MCF 10A (cell line): ENCODE results near the gene CDHR3. TPM values are rescaled to one million over a fixed set of nuclear protein-coding genes. Genes with fewer than 3 reads are reported as not detected.

Experiments
- BruUV-seq: library from RNA; stranded (reverse); fragments of 400-500 nt; replicated peaks from 2 replicates; lab custom pipeline; 2021; lab: Mats Ljungman, UMichigan
- CTCF ChIA-PET: fragments of 300-600 bp; sonication (Branson Sonifier 250); formaldehyde crosslinking; extraction: SDS; loops from one replicate; lab custom pipeline; 2021; ENCODE audit warnings: antibody characterized with exemption, inconsistent platforms; lab: Yijun Ruan, JAX
- POLR2A ChIA-PET: fragments of 300-600, 350-650 bp; sonication (Branson Sonifier 250); formaldehyde crosslinking; extraction: SDS; loops from one replicate; lab custom pipeline; 2020; ENCODE audit warnings: antibody characterized with exemption, inconsistent platforms; lab: Yijun Ruan, JAX
- DNase-seq: peaks from one replicate; pipeline ENCODE4 v3.0.0-alpha.2; 2018; ENCODE audit not compliant: unreplicated experiment
- H3K27ac Mint-ChIP-seq: one replicate; pipeline ENCODE4 v1.8.0; 2022; ENCODE audit warnings: mild to moderate bottlenecking, low read depth, mixed read lengths; ENCODE audit not compliant: unreplicated experiment
- H3K27me3 Mint-ChIP-seq: one replicate; pipeline ENCODE4 v1.8.0; 2022; ENCODE audit warnings: mixed read lengths; ENCODE audit not compliant: insufficient read depth, unreplicated experiment
- H3K36me3 Mint-ChIP-seq: one replicate; pipeline ENCODE4 v1.8.0; 2022; ENCODE audit warnings: mild to moderate bottlenecking, moderate library complexity, mixed read lengths; ENCODE audit not compliant: insufficient read depth, unreplicated experiment
- H3K4me1 Mint-ChIP-seq: one replicate; pipeline ENCODE4 v1.8.0; 2022; ENCODE audit warnings: mixed read lengths; ENCODE audit not compliant: insufficient read depth, unreplicated experiment
- H3K4me3 Mint-ChIP-seq: one replicate; pipeline ENCODE4 v1.8.0; 2022; ENCODE audit warnings: mild to moderate bottlenecking, moderate library complexity, mixed read lengths; ENCODE audit not compliant: unreplicated experiment
- H3K9me3 Mint-ChIP-seq: one replicate; pipeline ENCODE4 v1.8.0; 2022; ENCODE audit warnings: mixed read lengths; ENCODE audit not compliant: unreplicated experiment
- intact Hi-C: fragments of 100-400 bp; cut with micrococcal nuclease; formaldehyde crosslinking; loops from 2 replicates; pipeline ENCODE4 v1.14.1; 2022
- total RNA-seq: library from RNA; stranded (reverse); gene quantifications from 2 replicates; pipeline ENCODE4 v1.2.3, GENCODE V29; 2022
- TF ChIP-seq, protein P1 (sequence below): fragments of 200-600 bp; IDR thresholded peaks from one replicate; pipeline ENCODE4 v1.8.0; 2022; ENCODE audit warnings: antibody characterized with exemption, mild to moderate bottlenecking; ENCODE audit not compliant: unreplicated experiment

Gene CDHR3
- total RNA-seq, 1 experiment from 2014 or later = 0.19 TPM

DNA sequence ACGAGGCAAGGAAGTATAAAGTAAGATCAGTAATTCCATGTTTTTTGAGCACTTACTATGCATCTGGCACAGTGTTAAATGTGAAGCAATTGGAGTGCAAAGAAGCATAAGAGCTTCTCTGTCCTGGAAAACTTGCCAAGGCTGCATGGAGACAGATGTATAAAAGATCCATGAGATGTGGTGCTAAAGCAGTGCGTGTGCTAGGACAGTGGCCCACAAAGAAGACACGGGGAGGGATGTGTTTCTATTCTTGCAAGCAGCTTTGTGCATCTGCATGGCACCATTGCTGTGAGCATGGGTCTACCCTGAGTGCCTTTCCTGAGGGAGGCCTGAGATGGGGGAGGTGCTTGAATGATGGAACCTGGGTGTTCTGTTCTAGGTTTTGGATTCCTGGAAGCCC is 5.1 kb upstream of the CDHR3 start:
- no peaks in the 10 kb centered on the region for H3K9me3 Mint-ChIP-seq
- H3K36me3 Mint-ChIP-seq = no peaks in the 10 kb centered on the region
- no peak overlapping the region for H3K4me3 Mint-ChIP-seq
- TF ChIP-seq, protein P1, sequence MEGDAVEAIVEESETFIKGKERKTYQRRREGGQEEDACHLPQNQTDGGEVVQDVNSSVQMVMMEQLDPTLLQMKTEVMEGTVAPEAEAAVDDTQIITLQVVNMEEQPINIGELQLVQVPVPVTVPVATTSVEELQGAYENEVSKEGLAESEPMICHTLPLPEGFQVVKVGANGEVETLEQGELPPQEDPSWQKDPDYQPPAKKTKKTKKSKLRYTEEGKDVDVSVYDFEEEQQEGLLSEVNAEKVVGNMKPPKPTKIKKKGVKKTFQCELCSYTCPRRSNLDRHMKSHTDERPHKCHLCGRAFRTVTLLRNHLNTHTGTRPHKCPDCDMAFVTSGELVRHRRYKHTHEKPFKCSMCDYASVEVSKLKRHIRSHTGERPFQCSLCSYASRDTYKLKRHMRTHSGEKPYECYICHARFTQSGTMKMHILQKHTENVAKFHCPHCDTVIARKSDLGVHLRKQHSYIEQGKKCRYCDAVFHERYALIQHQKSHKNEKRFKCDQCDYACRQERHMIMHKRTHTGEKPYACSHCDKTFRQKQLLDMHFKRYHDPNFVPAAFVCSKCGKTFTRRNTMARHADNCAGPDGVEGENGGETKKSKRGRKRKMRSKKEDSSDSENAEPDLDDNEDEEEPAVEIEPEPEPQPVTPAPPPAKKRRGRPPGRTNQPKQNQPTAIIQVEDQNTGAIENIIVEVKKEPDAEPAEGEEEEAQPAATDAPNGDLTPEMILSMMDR = no peak
- POLR2A ChIA-PET = interaction anchor here (0.7 kb wide), 1 partner anchor 35 kb away, joined by 4 read pairs; no protein-coding TSS in a partner anchor
- H3K27me3 Mint-ChIP-seq = peaks cover 12% of the 10 kb centered on the region
- H3K4me1 Mint-ChIP-seq = no peaks in the 10 kb centered on the region
- intact Hi-C loops = no loop called here
- DNase-seq = no peak
- BruUV-seq = no TSS peak
- CTCF ChIA-PET = no interaction called here
- H3K27ac Mint-ChIP-seq = no peak overlapping the region

DNA sequence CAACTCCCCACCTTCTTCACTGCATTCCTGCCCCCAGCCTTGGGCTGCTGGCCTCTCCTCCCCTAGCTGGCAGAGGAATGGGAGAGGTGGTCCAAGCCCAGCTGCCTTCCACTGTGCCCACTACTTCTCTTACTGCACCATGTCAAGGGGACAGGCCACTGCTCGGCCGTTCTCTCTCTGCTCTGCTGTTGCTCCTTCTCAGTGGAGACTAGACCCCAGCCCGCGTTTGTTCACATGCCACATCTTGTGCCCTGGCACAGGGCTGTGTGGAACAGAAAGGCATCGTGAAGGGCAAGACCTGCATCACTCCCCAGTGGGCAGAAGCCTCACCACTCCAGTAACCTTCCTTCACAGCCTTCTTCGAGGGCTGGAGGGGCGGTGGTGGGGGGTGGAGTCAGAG is 711 bp upstream of the CDHR3 start:
- ChIA-PET POLR2A (no interaction called here), CTCF (interaction anchor here (0.6 to 1.0 kb wide), 2 partner anchors 47 to 938 kb away, joined by 3 read pairs; no protein-coding TSS in a partner anchor)
- Mint-ChIP-seq H3K9me3 (no peaks in the 10 kb centered on the region), H3K36me3 (no peaks in the 10 kb centered on the region), H3K27me3 (peaks cover 22% of the 10 kb centered on the region), H3K4me3 (no peak overlapping the region), H3K27ac (no peak overlapping the region), H3K4me1 (no peaks in the 10 kb centered on the region)
- TF ChIP-seq, protein P1 = no peak
- intact Hi-C loops = no loop called here
- BruUV-seq = no TSS peak
- DNase-seq = no peak

DNA sequence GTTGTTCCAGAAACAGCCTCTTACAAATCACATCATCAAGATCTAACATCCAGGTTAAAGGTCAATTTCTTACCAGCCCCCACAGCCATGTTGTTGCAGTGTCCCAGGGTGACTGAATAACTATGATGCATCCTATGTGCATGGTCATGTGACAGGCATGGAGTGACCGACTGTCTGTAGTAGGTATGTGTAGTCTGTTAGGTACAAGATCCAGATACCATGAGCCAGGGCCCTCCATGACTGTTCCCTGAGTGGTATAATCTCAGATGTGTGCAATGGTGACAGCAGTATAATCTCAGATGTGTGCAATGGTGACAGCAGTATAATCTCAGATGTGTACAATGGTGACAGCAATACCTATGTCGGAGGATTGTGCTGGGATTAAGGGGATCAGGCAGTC is 8.8 kb downstream of the CDHR3 start:
- TF ChIP-seq, protein P1 = no peak
- CTCF ChIA-PET = interaction anchor here (0.7 kb wide), 1 partner anchor 36 kb away, joined by 3 read pairs; no protein-coding TSS in a partner anchor
- BruUV-seq = no TSS peak
- Mint-ChIP-seq H3K4me1 (no peaks in the 10 kb centered on the region), H3K27me3 (peaks cover 44% of the 10 kb centered on the region), H3K27ac (no peak overlapping the region), H3K9me3 (no peaks in the 10 kb centered on the region), H3K4me3 (no peak overlapping the region), H3K36me3 (no peaks in the 10 kb centered on the region)
- POLR2A ChIA-PET = no interaction called here
- DNase-seq = no peak
- intact Hi-C loops = no loop called here

DNA sequence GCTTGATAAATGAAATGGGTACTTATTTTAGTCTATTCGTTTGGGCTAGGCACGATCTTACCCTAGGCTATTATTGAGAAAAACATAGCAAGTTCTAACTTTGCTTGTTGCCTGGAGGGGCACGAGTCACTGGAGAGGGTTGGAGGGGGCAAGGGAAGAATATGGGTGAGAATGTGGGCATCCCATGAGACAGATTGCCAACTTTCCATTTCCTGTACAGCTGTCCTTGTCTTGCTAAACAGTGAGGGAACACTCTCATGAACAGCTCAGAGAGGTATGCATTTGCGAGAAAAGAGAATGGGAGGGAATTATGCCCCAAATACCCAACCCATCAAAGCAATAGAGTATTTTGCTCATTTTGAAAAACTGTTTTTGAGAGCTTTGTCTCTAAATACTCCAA is 9.2 kb downstream of the CDHR3 start:
- no TSS peak for BruUV-seq
- H3K27me3 Mint-ChIP-seq = peaks cover 44% of the 10 kb centered on the region
- CTCF ChIA-PET = interaction anchor here (0.5 to 0.7 kb wide), 3 partner anchors 37 to 315 kb away, joined by 3 read pairs; no protein-coding TSS in a partner anchor
- H3K4me1 Mint-ChIP-seq = no peaks in the 10 kb centered on the region
- no peaks in the 10 kb centered on the region for H3K36me3 Mint-ChIP-seq
- no peak for DNase-seq
- no peaks in the 10 kb centered on the region for H3K9me3 Mint-ChIP-seq
- POLR2A ChIA-PET = interaction anchor here (0.8 kb wide), 1 partner anchor 9 kb away, joined by 3 read pairs; no protein-coding TSS in a partner anchor
- no peak overlapping the region for H3K4me3 Mint-ChIP-seq
- TF ChIP-seq, protein P1 = no peak
- no peak overlapping the region for H3K27ac Mint-ChIP-seq
- intact Hi-C loops = no loop called here
